ENCODE results near the gene ACKR2.

The ACKR2 gene

GRCh38 chr3:42809202-42809601 lies at the start of gene ACKR2:
Gene ACKR2, plus strand, starts transcription at chr3:42809445. Its CDS starts 55,058 bp downstream, at chr3:42864503.
- H3K4me1 ChIP-seq (ENCODE audit: insufficient read depth, low read length), result peaks cover 4% of the 10 kb centered on the region; the same call in 1 of the 2 replicates

GRCh38 chr3:42762046-42762724 lies 47.1 kb upstream of the ACKR2 start:
- no peak overlapping the region for H3K9ac ChIP-seq (ENCODE audit: low read depth, low read length)
- peaks cover 6% of the 10 kb centered on the region; the same call in 1 of the 2 replicates for H3K27me3 ChIP-seq (ENCODE audit: insufficient read depth, low read length)
- no peaks in the 10 kb centered on the region for H3K9me3 ChIP-seq (ENCODE audit: insufficient read depth, low read depth, low read length)
- H3K4me3 ChIP-seq (ENCODE audit: low read length), result no peak overlapping the region
- H3K4me1 ChIP-seq (ENCODE audit: insufficient read depth, low read length), result peaks cover 8% of the 10 kb centered on the region; the same call in 1 of the 2 replicates
- no peak overlapping the region for H3K27ac ChIP-seq (ENCODE audit: low read length)
- no peaks in the 10 kb centered on the region for H3K36me3 ChIP-seq (ENCODE audit: insufficient read depth, low read depth, low read length)

More at GRCh38 chr3:42809202-42809601, at the start of gene ACKR2:
- H3K9ac ChIP-seq (ENCODE audit: low read depth, low read length), result no peak within 1 kb of the TSS
- H3K27ac ChIP-seq (ENCODE audit: low read length), result no peak within 1 kb of the TSS
- peaks cover 19% of the 10 kb centered on the region for H3K27me3 ChIP-seq (ENCODE audit: insufficient read depth, low read length)
- no peaks in the 10 kb centered on the region for H3K36me3 ChIP-seq (ENCODE audit: insufficient read depth, low read depth, low read length)
- no peak within 1 kb of the TSS for H3K4me3 ChIP-seq (ENCODE audit: low read length)
- no peaks in the 10 kb centered on the region for H3K9me3 ChIP-seq (ENCODE audit: insufficient read depth, low read depth, low read length)

GRCh38 chr3:42763021-42763420 lies 46.2 kb upstream of the ACKR2 start:
- no peaks in the 10 kb centered on the region for H3K36me3 ChIP-seq (ENCODE audit: insufficient read depth, low read depth, low read length)

GRCh38 chr3:42764115-42764514 lies 45.1 kb upstream of the ACKR2 start:
- H3K9ac ChIP-seq (ENCODE audit: low read depth, low read length), result no peak overlapping the region
- no peaks in the 10 kb centered on the region for H3K36me3 ChIP-seq (ENCODE audit: insufficient read depth, low read depth, low read length)
- peaks cover 8% of the 10 kb centered on the region; the same call in 1 of the 2 replicates for H3K4me1 ChIP-seq (ENCODE audit: insufficient read depth, low read length)
- H3K27ac ChIP-seq (ENCODE audit: low read length), result no peak overlapping the region
- H3K9me3 ChIP-seq (ENCODE audit: insufficient read depth, low read depth, low read length), result no peaks in the 10 kb centered on the region
- no peak overlapping the region for H3K4me3 ChIP-seq (ENCODE audit: low read length)
- H3K27me3 ChIP-seq (ENCODE audit: insufficient read depth, low read length), result peaks cover 6% of the 10 kb centered on the region; the same call in 1 of the 2 replicates

More at GRCh38 chr3:42763021-42763420, 46.2 kb upstream of the ACKR2 start:
- Histone ChIP-seq H3K27me3 (ENCODE audit: insufficient read depth, low read length) (peaks cover 6% of the 10 kb centered on the region; the same call in 1 of the 2 replicates), H3K27ac (ENCODE audit: low read length) (no peak overlapping the region), H3K4me1 (ENCODE audit: insufficient read depth, low read length) (peaks cover 8% of the 10 kb centered on the region; the same call in 1 of the 2 replicates), H3K9ac (ENCODE audit: low read depth, low read length) (no peak overlapping the region), H3K9me3 (ENCODE audit: insufficient read depth, low read depth, low read length) (no peaks in the 10 kb centered on the region), H3K4me3 (ENCODE audit: low read length) (no peak overlapping the region)

- Histone ChIP-seq H3K27ac (ENCODE audit: low read length) (no peak overlapping the region), H3K9me3 (ENCODE audit: insufficient read depth, low read depth, low read length) (no peaks in the 10 kb centered on the region), H3K4me1 (ENCODE audit: insufficient read depth, low read length) (peaks cover 8% of the 10 kb centered on the region; the same call in 1 of the 2 replicates)
Observed at GRCh38 chr3:42764561-42765295, 44.5 kb upstream of the ACKR2 start.

GRCh38 chr3:42769477-42770131 lies 39.6 kb upstream of the ACKR2 start:
- peaks cover 6% of the 10 kb centered on the region; the same call in 1 of the 2 replicates for H3K4me1 ChIP-seq (ENCODE audit: insufficient read depth, low read length)

More at GRCh38 chr3:42764561-42765295, 44.5 kb upstream of the ACKR2 start:
- Histone ChIP-seq H3K27me3 (ENCODE audit: insufficient read depth, low read length) (peaks cover 6% of the 10 kb centered on the region; the same call in 1 of the 2 replicates), H3K4me3 (ENCODE audit: low read length) (no peak overlapping the region), H3K9ac (ENCODE audit: low read depth, low read length) (no peak overlapping the region), H3K36me3 (ENCODE audit: insufficient read depth, low read depth, low read length) (no peaks in the 10 kb centered on the region)

GRCh38 chr3:42771271-42771670 lies 38.0 kb upstream of the ACKR2 start:
- Histone ChIP-seq H3K27ac (ENCODE audit: low read length) (no peak overlapping the region), H3K27me3 (ENCODE audit: insufficient read depth, low read length) (peaks cover 20% of the 10 kb centered on the region), H3K4me3 (ENCODE audit: low read length) (no peak overlapping the region), H3K4me1 (ENCODE audit: insufficient read depth, low read length) (peaks cover 2% of the 10 kb centered on the region; the same call in 1 of the 2 replicates), H3K36me3 (ENCODE audit: insufficient read depth, low read depth, low read length) (no peaks in the 10 kb centered on the region), H3K9ac (ENCODE audit: low read depth, low read length) (no peak overlapping the region), H3K9me3 (ENCODE audit: insufficient read depth, low read depth, low read length) (no peaks in the 10 kb centered on the region)

More at GRCh38 chr3:42769477-42770131, 39.6 kb upstream of the ACKR2 start:
- H3K27ac ChIP-seq (ENCODE audit: low read length), result no peak overlapping the region
- H3K27me3 ChIP-seq (ENCODE audit: insufficient read depth, low read length), result peaks cover 26% of the 10 kb centered on the region
- no peaks in the 10 kb centered on the region for H3K36me3 ChIP-seq (ENCODE audit: insufficient read depth, low read depth, low read length)
- no peaks in the 10 kb centered on the region for H3K9me3 ChIP-seq (ENCODE audit: insufficient read depth, low read depth, low read length)
- no peak overlapping the region for H3K4me3 ChIP-seq (ENCODE audit: low read length)
- no peak overlapping the region for H3K9ac ChIP-seq (ENCODE audit: low read depth, low read length)

GRCh38 chr3:42772670-42773408 lies 36.4 kb upstream of the ACKR2 start, which contains the start of gene CCDC13:
Gene CCDC13, minus strand, starts transcription at chr3:42773253. Its CDS starts 14,908 bp downstream, at chr3:42758345.
- no peaks in the 10 kb centered on the region for H3K36me3 ChIP-seq (ENCODE audit: insufficient read depth, low read depth, low read length)
- peak within 1 kb of the TSS; percentile 70 for H3K27ac ChIP-seq (ENCODE audit: low read length)
- H3K4me1 ChIP-seq (ENCODE audit: insufficient read depth, low read length), result peaks cover 2% of the 10 kb centered on the region; the same call in 1 of the 2 replicates
- H3K9ac ChIP-seq (ENCODE audit: low read depth, low read length), result peak within 1 kb of the TSS; percentile 85; the same call in 1 of the 2 replicates
- H3K27me3 ChIP-seq (ENCODE audit: insufficient read depth, low read length), result peaks cover 20% of the 10 kb centered on the region
- peak within 1 kb of the TSS; percentile 95 for H3K4me3 ChIP-seq (ENCODE audit: low read length)
- no peaks in the 10 kb centered on the region for H3K9me3 ChIP-seq (ENCODE audit: insufficient read depth, low read depth, low read length)

GRCh38 chr3:42773409-42773751 lies 35.9 kb upstream of the ACKR2 start:
- Histone ChIP-seq H3K4me3 (ENCODE audit: low read length) (peak overlapping the region; percentile 95), H3K36me3 (ENCODE audit: insufficient read depth, low read depth, low read length) (no peaks in the 10 kb centered on the region), H3K4me1 (ENCODE audit: insufficient read depth, low read length) (peaks cover 2% of the 10 kb centered on the region; the same call in 1 of the 2 replicates), H3K9ac (ENCODE audit: low read depth, low read length) (peak overlapping the region; percentile 85; the same call in 1 of the 2 replicates), H3K27me3 (ENCODE audit: insufficient read depth, low read length) (peaks cover 20% of the 10 kb centered on the region), H3K27ac (ENCODE audit: low read length) (peak overlapping the region; percentile 70), H3K9me3 (ENCODE audit: insufficient read depth, low read depth, low read length) (no peaks in the 10 kb centered on the region)

- Histone ChIP-seq H3K9me3 (ENCODE audit: insufficient read depth, low read depth, low read length) (no peaks in the 10 kb centered on the region), H3K36me3 (ENCODE audit: insufficient read depth, low read depth, low read length) (peaks cover 15% of the 10 kb centered on the region), H3K27me3 (ENCODE audit: insufficient read depth, low read length) (no peaks in the 10 kb centered on the region), H3K4me1 (ENCODE audit: insufficient read depth, low read length) (no peaks in the 10 kb centered on the region), H3K4me3 (ENCODE audit: low read length) (no peak overlapping the region), H3K9ac (ENCODE audit: low read depth, low read length) (no peak overlapping the region), H3K27ac (ENCODE audit: low read length) (no peak overlapping the region)
Observed at GRCh38 chr3:42778644-42779043, 30.6 kb upstream of the ACKR2 start.

- no peak overlapping the region for H3K9ac ChIP-seq (ENCODE audit: low read depth, low read length)
- no peaks in the 10 kb centered on the region for H3K27me3 ChIP-seq (ENCODE audit: insufficient read depth, low read length)
- H3K4me1 ChIP-seq (ENCODE audit: insufficient read depth, low read length), result no peaks in the 10 kb centered on the region
- H3K9me3 ChIP-seq (ENCODE audit: insufficient read depth, low read depth, low read length), result no peaks in the 10 kb centered on the region
- H3K4me3 ChIP-seq (ENCODE audit: low read length), result no peak overlapping the region
- H3K27ac ChIP-seq (ENCODE audit: low read length), result no peak overlapping the region
- H3K36me3 ChIP-seq (ENCODE audit: insufficient read depth, low read depth, low read length), result peaks cover 32% of the 10 kb centered on the region
Observed at GRCh38 chr3:42780398-42780797, 28.8 kb upstream of the ACKR2 start.
